ENCODE data around the gene SHISAL1.

DNA sequence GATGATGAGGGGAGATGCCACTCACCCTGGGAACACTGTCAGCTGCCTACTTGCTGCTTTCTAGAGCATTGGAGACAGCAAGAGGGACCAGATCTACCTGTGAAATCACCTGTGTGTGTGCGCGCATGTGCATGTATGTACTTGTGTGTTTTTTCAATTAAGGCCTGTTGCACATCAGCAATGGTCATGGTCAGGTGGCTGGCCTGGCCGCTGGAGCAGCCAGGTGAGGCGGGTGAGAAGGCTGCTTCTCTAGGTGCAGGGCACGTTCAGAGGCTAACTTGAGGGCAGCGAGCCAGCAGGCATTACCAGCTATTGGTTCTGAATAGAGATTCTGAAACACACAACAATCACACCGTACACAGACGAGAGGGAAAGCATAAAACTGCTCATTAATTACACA, 66.9 kb downstream of the SHISAL1 start:
- TF ChIP-seq EZH2 (IDR thresholded peaks at IDR 0.05; ENCODE audit: low read length, unreplicated experiment), result no peak
- TF ChIP-seq, protein P1, sequence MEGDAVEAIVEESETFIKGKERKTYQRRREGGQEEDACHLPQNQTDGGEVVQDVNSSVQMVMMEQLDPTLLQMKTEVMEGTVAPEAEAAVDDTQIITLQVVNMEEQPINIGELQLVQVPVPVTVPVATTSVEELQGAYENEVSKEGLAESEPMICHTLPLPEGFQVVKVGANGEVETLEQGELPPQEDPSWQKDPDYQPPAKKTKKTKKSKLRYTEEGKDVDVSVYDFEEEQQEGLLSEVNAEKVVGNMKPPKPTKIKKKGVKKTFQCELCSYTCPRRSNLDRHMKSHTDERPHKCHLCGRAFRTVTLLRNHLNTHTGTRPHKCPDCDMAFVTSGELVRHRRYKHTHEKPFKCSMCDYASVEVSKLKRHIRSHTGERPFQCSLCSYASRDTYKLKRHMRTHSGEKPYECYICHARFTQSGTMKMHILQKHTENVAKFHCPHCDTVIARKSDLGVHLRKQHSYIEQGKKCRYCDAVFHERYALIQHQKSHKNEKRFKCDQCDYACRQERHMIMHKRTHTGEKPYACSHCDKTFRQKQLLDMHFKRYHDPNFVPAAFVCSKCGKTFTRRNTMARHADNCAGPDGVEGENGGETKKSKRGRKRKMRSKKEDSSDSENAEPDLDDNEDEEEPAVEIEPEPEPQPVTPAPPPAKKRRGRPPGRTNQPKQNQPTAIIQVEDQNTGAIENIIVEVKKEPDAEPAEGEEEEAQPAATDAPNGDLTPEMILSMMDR (conservative IDR thresholded peaks at IDR 0.05; ENCODE audit: low read depth, low read length), result no peak

Measured in PC-3 (cell line).